SK-N-SH treated with all-trans-retinoic acid at 6 μM for 48 hours (cell line): ENCODE measurements around the gene RNF213.

Experiments used
- ARNTL ChIP-seq: fragments of 450-650 bp; formaldehyde crosslinking; IDR thresholded peaks from 2 replicates; pipeline ENCODE4 v1.5.0; 2020; ENCODE audit warnings: low read depth, mild to moderate bottlenecking, moderate library complexity, borderline replicate concordance
- TF ChIP-seq, protein P1 (sequence below): fragments of 250-450 bp; sonication (Bioruptor Pico); IDR thresholded peaks from 2 replicates; pipeline ENCODE4 v1.5.1; 2020; ENCODE audit warnings: low read depth, mild to moderate bottlenecking, moderate library complexity

GRCh38 chr17:80217703-80218362 is 42.8 kb upstream of the RNF213 start:
- TF ChIP-seq, protein P1, sequence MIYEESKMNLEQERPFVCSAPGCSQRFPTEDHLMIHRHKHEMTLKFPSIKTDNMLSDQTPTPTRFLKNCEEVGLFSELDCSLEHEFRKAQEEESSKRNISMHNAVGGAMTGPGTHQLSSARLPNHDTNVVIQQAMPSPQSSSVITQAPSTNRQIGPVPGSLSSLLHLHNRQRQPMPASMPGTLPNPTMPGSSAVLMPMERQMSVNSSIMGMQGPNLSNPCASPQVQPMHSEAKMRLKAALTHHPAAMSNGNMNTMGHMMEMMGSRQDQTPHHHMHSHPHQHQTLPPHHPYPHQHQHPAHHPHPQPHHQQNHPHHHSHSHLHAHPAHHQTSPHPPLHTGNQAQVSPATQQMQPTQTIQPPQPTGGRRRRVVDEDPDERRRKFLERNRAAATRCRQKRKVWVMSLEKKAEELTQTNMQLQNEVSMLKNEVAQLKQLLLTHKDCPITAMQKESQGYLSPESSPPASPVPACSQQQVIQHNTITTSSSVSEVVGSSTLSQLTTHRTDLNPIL (CRISPR knock-in tag) = no peak
- no peak for TF ChIP-seq ARNTL (CRISPR knock-in tag)
